ENCODE measurements around the gene TRMT11. TPM values are rescaled to one million over a fixed set of nuclear protein-coding genes. Genes with fewer than 3 reads are reported as not detected.
A peak's percentile ranks its signal among the peaks of the same experiment; 100 is the strongest.

The TRMT11 gene
- total and polyA plus RNA-seq, 2 of the 13 experiments (the other 11 are each of a cell fraction or from before 2014, with no cell fraction given) = 42.2 to 81.9 TPM

DNA sequence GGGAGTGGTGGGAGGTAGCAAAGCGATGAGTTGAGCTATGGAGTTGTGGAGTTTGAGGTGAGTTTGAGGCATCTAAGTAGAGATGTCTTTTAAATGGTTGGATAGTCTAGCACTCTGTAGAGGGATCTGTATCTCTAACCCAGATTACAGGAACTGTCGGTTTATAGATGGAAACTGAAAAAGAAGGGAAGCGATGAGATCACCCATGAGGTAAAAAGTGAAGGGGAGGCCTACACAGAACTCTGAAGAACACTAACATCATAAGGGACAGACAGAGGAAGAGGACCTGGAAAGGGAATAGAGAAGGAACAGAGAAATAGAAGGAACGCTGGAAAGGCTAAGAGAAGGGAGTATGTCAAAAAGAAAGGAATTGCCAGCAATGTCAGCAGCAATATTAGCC lies 27.3 kb upstream of the TRMT11 start:
- intact Hi-C loops (cut with micrococcal nuclease; ENCODE audit: unreplicated experiment) = no loop called here
- Histone ChIP-seq H3K9me3 (ENCODE audit: low read length) (no peaks in the 10 kb centered on the region), H3K27me3 (ENCODE audit: control insufficient read depth in 1 of 2, insufficient read depth in 2 of 2, low read length in 2 of 2) (no peaks in the 10 kb centered on the region; a peak in 1 of 5 replicates), H3K4me3 (replicated peaks in 1 of 3; ENCODE audit: insufficient read depth in 1 of 3, low read depth in 2 of 3, low read length in 3 of 3) (no peak overlapping the region), H2AFZ (ENCODE audit: low read length) (no peak overlapping the region), H3K36me3 (replicated peaks in 1 of 2; ENCODE audit: control insufficient read depth in 1 of 2, insufficient read depth in 2 of 2, low read length in 2 of 2) (peaks cover 0 to 8% of the 10 kb centered on the region in 2 experiments; a peak in 1 of 5 replicates), H3K4me2 (ENCODE audit: low read depth, low read length) (peak overlapping the region; percentile 4; the same call in 1 of the 2 replicates), H3K79me2 (ENCODE audit: insufficient read depth, low read length) (peaks cover 38% of the 10 kb centered on the region), H3K9ac (ENCODE audit: insufficient read depth, low read depth, low read length) (no peak overlapping the region), H4K20me1 (ENCODE audit: insufficient read depth, low read length) (no peaks in the 10 kb centered on the region), H3K27ac (ENCODE audit: extremely low read length, insufficient read depth, low read length) (no peak overlapping the region), H3K4me1 (ENCODE audit: insufficient read depth, low read length) (peaks cover 46% of the 10 kb centered on the region)
- FAIRE-seq (no peak), ATAC-seq (no peak), DNase-seq (ENCODE audit: low spot score) (no peak)
- 94% methylated on average over 4 of the region's 4 CpGs for WGBS (ENCODE audit: low lambda C conversion rate)
- POLR2A ChIA-PET = interaction anchor here (3.6 kb wide), 1 partner anchor 28 kb away, joined by 71 read pairs; the partner anchor contains the start of gene TRMT11
- in situ Hi-C loops (cut with HindIII; ENCODE audit: extremely low pct_ligation_motif_present, low pct_unique_long_range_greater_than_20kb) = loop anchor here (10.0 kb wide), 1 partner anchor 654 kb away; the partner anchor contains the start of gene HDDC2
- BruUV-seq (replicated peaks) = no TSS peak
- TF ChIP-seq GABPB1 (CRISPR knock-in tag; IDR thresholded peaks at IDR 0.05) (no peak), HOXA5 (CRISPR knock-in tag; IDR thresholded peaks at IDR 0.05) (no peak), GATA4 (IDR thresholded peaks at IDR 0.05; ENCODE audit: borderline replicate concordance, low read depth) (no peak), HNRNPLL (IDR thresholded peaks at IDR 0.05; ENCODE audit: low read depth, low read length, poor library complexity, severe bottlenecking) (no peak), ZNF354B (CRISPR knock-in tag; IDR thresholded peaks at IDR 0.05) (no peak), PRMT3 (CRISPR knock-in tag; IDR thresholded peaks at IDR 0.05; ENCODE audit: borderline replicate concordance, low read depth) (no peak)
- CTCF ChIA-PET (ENCODE audit: low intra/inter-chr PET ratio, low total read pairs) = no interaction called here

DNA sequence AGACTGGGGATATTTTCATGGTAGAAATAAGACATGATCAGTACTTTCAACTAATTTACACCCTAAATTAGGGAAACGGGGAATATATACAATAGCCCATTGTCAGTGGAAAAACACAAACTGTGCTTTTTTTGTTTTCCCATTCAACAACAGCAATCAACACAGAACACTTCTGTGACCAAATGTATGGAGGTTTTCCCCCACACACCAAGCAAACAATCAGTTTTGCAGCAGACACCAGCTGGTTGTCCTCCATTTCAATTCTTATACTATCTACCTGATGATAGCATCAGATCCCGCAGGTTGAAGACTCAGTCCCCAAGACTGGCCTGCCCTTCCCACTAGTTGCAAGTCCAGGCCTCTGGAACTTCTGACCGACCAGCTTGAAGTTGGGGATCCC lies 25.2 kb upstream of the TRMT11 start:
- H3K36me3 ChIP-seq (replicated peaks in 1 of 2; ENCODE audit: control insufficient read depth in 1 of 2, insufficient read depth in 2 of 2, low read length in 2 of 2) = peaks cover 0 to 8% of the 10 kb centered on the region in 2 experiments; a peak in 1 of 5 replicates
- ATAC-seq (no peak), FAIRE-seq (no peak), DNase-seq (ENCODE audit: low spot score) (no peak)
- intact Hi-C loops (cut with micrococcal nuclease; ENCODE audit: unreplicated experiment) (no loop called here), in situ Hi-C loops (cut with HindIII; ENCODE audit: extremely low pct_ligation_motif_present, low pct_unique_long_range_greater_than_20kb) (no loop called here)
- no peaks in the 10 kb centered on the region for H3K9me3 ChIP-seq (ENCODE audit: low read length)
- POLR2A ChIA-PET = interaction anchor here (1.4 kb wide), 1 partner anchor 25 kb away, joined by 3 read pairs; the partner anchor contains the start of gene TRMT11
- no TSS peak for BruUV-seq (replicated peaks)
- CTCF ChIA-PET (ENCODE audit: low intra/inter-chr PET ratio, low total read pairs) = no interaction called here
- no peak overlapping the region for H3K9ac ChIP-seq (ENCODE audit: insufficient read depth, low read depth, low read length)
- no peak overlapping the region for H2AFZ ChIP-seq (ENCODE audit: low read length)
- peaks cover 35% of the 10 kb centered on the region for H3K4me1 ChIP-seq (ENCODE audit: insufficient read depth, low read length)
- no peaks in the 10 kb centered on the region for H4K20me1 ChIP-seq (ENCODE audit: insufficient read depth, low read length)
- WGBS (ENCODE audit: low lambda C conversion rate) = 91% methylated on average over 3 of the region's 3 CpGs
- no peak overlapping the region for H3K27ac ChIP-seq (ENCODE audit: extremely low read length, insufficient read depth, low read length)
- no peaks in the 10 kb centered on the region; a peak in 1 of 5 replicates for H3K27me3 ChIP-seq (ENCODE audit: control insufficient read depth in 1 of 2, insufficient read depth in 2 of 2, low read length in 2 of 2)
- H3K4me2 ChIP-seq (ENCODE audit: low read depth, low read length) = no peak overlapping the region
- H3K79me2 ChIP-seq (ENCODE audit: insufficient read depth, low read length) = peaks cover 38% of the 10 kb centered on the region
- H3K4me3 ChIP-seq (replicated peaks in 1 of 3; ENCODE audit: insufficient read depth in 1 of 3, low read depth in 2 of 3, low read length in 3 of 3) = no peak overlapping the region
- TF ChIP-seq MBD4 (IDR thresholded peaks at IDR 0.05; ENCODE audit: borderline replicate concordance, low read length) = no peak
- TF ChIP-seq, protein P1, sequence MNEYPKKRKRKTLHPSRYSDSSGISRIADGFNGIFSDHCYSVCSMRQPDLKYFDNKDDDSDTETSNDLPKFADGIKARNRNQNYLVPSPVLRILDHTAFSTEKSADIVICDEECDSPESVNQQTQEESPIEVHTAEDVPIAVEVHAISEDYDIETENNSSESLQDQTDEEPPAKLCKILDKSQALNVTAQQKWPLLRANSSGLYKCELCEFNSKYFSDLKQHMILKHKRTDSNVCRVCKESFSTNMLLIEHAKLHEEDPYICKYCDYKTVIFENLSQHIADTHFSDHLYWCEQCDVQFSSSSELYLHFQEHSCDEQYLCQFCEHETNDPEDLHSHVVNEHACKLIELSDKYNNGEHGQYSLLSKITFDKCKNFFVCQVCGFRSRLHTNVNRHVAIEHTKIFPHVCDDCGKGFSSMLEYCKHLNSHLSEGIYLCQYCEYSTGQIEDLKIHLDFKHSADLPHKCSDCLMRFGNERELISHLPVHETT (CRISPR knock-in tag; conservative IDR thresholded peaks at IDR 0.05) = no peak
- no peak for TF ChIP-seq RBAK (CRISPR knock-in tag; IDR thresholded peaks at IDR 0.05)
- TF ChIP-seq PAX8 (CRISPR knock-in tag; IDR thresholded peaks at IDR 0.05; ENCODE audit: borderline replicate concordance) = no peak
- no peak for TF ChIP-seq PHB2 (IDR thresholded peaks at IDR 0.05; ENCODE audit: partially characterized antibody)
- no peak for TF ChIP-seq ZNF446 (CRISPR knock-in tag; IDR thresholded peaks at IDR 0.05)
- TF ChIP-seq MATR3 (CRISPR knock-in tag; IDR thresholded peaks at IDR 0.05) = no peak
- TF ChIP-seq ZNF33A (CRISPR knock-in tag; IDR thresholded peaks at IDR 0.05; ENCODE audit: borderline replicate concordance) = no peak

All from HepG2 (cell line).